HUDEP-2 (cell line): ENCODE measurements around the gene CLDN19.

Experiments
- DNase-seq, 76 experiments: peaks; one replicate each; lab custom pipeline; 2025; ENCODE audit not compliant: unreplicated experiment in 76 of 76; lab: John Stamatoyannopoulos, UW

CLDN19 gene

DNA sequence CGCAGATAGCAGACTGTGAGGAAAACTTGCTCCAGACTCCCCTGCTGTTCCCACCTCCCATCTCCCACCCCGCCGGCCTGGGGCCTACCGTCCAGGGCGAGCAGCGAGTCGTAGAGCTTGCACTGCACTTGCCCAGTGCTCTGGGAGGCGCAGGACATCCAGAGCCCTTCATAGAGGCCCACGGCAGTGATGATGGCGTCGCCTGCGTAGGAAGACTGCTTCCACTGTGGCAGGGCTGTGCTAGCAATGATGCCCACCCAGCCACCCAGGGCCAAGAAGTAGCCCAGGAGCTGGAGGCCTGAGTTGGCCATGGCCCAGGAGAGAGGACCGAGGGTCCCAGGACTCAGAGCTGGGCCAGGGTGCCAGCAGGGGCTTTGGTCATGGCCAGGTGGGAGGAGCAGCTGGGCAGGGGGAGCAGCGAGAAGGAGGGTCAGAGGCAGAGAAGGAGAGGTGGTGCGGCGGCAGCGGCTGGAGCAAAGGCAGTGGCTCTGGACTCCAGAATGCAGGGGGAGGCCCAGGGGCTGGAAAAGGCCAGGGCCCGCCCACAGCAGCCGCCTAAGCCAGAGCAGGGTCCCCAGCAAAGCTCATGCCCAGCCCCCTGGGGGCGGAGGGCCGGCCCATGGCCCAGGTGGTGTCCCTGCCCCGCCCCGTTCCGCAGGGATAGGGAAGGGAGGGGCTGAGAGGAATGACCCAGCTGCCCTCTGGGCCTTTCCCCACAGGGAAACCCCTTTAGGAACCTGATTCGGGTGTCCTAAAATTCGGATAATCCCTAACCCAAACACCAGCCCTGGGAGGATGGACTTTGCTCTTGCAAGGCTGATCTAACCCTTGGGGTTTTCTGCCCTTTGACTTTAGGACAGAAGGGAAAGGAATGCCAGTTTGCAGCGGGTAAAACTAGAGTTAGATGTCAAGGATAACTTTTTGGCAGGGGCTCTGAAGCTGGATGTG, at the start of gene CLDN19:
Gene CLDN19, minus strand, starts transcription at position 484 of the 948 bp plus-strand sequence. Its CDS starts 173 bp downstream, at position 311.
- DNase-seq, result no peak

DNA sequence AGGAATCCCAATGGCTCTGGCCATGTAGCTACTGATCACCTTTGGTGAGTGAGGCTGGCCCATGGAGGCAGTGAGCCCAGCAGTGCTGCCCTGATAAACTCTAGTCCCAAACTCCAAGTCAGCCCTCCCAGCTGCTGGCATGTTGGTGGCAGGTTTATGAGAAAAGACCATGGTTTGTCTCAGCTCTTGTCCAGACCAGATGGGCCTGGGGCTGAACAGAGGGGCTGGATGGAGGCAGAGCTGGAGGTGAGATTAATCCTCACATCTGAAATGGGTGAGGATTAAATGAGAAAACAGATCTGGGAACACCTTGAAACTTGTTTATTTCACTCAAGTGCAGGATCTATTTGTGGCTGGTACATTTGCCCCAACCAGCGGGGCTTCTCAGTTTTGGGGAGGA, 48.0 kb upstream of the CLDN19 start:
- DNase-seq, result no peak

DNA sequence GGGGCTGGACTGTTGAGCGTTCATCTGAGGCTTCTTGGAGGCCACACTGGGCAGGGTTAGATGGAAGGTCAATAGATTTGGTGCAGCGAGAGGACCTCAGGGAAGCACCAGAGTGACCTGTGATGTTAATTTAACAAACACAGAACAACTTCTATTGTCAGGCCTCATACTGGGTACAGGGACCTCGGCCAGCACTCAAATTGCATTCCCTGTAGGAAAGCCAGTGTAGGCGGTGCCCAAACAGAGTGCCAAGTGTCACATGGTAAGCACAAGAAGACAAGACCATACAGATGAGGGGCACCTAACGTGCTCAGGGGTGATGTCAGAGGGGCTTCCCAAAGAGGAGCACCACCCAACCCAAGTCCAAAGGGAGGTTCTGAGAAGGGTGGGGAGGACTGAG, 46.1 kb upstream of the CLDN19 start:
- no peak for DNase-seq

GRCh38 chr1:42784946-42785693, 45.1 kb upstream of the CLDN19 start, which contains the start of gene TMEM269:
Gene TMEM269 (plus strand): TSS chr1:42784991. CDS start chr1:42789894, 4,903 bp downstream.
- DNase-seq, result no peak

DNA sequence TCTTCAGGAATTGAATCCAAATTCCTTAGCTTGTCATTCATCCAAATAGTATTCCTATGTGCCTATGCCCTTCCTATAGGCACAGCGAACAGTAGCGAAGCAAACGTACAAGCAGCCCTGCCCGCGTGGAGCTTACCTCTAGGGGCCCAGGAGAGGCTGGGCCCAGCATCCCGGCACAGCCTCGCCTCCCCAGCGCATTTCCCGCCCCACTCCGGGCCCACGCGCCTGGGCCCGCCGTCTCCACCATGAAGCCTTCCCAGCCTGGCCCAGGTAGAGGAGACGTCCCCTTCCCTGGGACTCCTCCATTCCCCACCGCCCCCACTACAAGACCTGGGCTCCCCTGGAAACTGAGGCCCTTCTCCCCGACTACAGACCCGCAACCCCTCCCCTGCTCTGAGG, 44.5 kb upstream of the CLDN19 start:
- DNase-seq, result no peak

GRCh38 chr1:42783092-42783491, 43.1 kb upstream of the CLDN19 start:
- no peak for DNase-seq

DNA sequence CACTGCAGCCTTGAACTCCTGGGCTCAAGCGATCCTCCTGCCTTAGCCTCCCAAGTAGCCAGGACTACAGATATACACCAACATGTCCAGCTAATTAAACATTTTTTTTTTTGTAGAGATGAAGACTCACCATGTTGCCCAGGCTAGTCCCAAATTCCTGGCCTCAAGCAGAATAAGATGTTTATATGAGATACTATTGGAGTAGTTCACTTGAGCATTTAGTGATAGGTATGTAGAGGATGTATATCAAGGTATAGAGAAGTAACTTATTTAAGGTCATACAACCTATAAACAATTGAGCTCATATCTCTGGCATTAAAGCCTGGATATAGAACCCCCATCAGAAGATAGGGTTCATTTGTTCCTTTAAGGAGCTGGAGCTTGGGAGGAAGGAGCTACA, 40.1 kb upstream of the CLDN19 start:
- no peak for DNase-seq

- no peak for DNase-seq
Observed at GRCh38 chr1:42779725-42780124, 39.7 kb upstream of the CLDN19 start.

- peak in 41 of 76 experiments; percentile 4 to 60 (median 35) for DNase-seq
Observed at GRCh38 chr1:42777852-42778251, 37.8 kb upstream of the CLDN19 start.

DNA sequence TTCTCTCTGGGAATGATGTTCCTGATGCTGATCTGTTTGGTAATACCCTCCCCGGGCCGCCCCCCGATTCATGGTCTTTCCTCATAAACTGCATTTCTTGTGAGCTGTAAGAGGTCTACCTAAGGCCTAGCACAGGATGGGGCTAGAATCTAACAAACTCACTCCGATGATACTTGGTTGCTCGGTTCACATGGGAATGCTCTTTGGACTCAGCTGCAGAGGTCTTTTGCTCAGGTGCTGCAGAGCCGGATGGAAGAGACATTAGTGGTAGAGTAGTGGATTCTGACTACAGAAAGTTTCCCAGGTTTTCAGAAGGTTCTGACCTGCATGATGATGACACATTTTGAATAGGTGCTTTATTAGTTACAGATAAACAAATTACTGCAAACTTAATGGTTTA, 36.5 kb upstream of the CLDN19 start:
- DNase-seq, result no peak

DNA sequence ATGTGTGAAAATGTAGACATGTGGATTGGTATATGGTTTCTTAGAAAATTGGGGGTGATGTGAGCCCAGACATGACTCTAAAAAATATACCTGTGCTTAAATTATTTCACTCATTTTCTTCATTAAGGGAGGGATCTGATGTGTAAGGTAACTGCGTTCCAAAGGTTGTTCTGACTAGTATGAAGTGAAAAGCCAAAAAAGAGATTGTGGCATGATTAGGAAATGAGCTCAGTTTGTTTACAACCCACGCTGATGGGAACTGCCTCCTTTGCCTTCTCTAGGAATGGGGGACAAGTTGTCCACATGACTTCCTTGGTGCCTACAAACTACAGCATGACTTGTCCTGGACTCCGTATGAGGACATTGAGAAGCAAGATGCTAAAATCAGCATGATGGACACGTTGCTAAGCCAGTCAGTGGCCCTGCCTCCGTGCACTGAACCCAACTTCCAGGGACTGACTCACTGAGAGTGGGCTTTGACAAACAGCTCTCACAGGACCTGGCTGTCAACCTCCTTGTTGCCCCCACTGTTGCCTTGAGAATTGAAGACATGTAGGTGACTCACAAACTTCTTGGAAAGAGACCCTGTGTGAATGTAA, 35.0 kb upstream of the CLDN19 start:
- DNase-seq, result no peak

DNA sequence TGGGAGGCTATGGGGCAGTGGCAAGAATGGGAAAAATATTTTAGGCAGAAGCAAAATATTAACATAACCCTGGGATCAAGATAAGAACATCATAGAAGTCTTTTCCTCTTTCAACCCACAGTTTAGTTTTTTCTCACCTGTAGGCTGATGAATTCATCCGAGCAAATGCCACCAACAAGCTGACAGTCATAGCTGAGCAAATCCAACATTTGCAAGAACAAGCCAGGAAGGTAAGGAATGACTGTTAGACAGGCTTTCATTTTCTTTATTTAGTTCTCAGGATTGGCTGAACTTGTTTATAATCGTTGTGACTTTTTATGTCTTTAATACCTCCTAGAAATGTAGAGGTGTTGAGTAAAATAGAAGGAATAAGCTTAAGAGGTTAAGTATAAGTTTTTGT, 33.4 kb upstream of the CLDN19 start:
- DNase-seq, result no peak

DNA sequence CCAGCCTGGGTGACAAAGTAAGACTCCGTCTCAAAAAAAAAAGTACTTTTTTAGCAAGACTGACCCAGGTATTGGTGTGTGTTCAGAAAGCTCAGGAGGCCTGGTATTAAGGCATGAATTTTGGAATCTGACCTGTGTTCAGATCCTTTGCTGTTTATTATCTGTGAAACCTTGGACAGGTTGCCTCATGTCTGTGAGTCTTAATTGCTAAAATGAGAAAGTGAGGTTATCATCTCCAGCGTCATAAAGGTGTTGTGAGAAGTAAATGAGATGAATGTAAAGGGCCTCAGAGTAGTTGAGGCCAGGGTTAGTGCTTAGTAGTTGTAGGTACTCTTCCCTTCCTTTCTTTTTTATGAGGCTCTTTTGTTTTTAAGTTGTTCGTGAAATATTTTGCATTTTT, 29.8 kb upstream of the CLDN19 start:
- DNase-seq, result no peak

- DNase-seq, result no peak
Observed at GRCh38 chr1:42768172-42768571, 28.1 kb upstream of the CLDN19 start.

DNA sequence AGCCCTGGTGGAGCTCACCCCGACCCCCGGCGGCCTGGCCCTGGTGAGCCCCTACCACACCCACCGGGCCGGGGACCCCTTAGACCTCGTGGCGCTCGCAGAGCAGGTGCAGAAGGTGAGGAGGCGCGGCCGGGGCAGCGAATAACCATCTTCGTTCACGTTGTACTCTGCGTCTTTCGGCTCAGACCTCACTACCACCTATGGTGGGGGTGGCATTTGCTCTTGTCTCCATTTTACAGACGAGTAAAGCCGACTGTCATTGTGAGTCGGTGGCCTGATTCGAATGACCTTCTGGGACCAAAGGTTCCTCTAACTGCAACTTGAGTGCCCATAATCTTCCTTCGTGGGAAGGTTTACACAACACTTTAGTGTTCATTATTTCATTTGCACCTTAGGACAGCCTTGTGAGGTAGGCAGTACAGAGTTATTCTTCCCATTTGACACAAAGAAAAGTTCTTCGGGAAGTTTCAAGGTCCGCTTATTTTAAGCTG, 27.5 kb upstream of the CLDN19 start:
- DNase-seq, result peak in 8 of 76 experiments; percentile 18 to 74 (median 35)

- peak; percentile 60 to 99 (median 98) for DNase-seq
Observed at GRCh38 chr1:42766741-42767509, 26.9 kb upstream of the CLDN19 start, which contains the start of the genes C1orf50 and P3H1. Gene C1orf50 (plus strand): TSS chr1:42767249. CDS start chr1:42767312, 63 bp downstream. Gene P3H1 (minus strand): TSS chr1:42767028. CDS start chr1:42766971, 57 bp downstream.

DNA sequence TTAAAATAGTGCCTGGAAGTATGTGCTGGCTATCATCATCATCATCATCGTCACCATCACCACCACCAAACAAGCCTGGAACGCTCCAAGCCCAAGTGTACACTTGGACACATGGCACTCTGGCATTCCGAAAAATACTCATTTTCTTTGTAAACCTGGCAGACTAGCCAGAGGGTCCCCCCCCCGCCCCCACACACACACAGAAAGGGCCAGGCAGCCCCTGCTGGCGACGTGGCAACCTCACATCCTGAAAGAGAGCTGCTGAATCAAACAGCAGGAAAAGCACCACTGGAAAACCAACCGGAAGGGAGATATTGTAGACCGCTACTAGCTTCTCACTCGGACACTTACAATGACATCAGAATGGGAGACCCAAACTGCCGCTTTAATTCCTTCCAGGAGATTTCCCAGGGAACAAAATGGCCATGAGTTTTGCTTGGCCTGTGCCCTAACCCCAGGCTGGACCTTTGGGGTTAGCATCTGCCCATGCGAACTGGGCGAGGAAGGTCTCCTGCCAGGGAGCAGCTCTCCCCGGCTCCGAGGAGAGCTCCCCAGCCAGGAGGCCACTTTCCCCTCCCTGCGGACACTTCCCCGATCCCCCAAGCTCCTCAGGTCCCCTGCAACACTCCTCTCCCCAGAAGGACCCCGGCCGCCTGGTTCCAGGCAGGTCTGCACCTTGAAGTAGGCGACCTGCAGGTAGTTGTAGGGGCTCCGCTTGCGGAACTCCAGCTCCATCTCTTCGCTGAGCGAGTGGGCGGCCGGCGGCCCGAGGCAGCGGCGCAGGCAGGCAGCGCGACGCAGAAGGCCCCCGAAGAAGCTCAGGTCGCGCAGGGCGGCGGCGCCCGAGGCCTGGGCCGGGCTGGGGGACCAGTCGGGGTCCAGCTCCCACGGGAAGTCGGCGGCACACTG, 26.1 kb upstream of the CLDN19 start:
- peak in 20 of 76 experiments; percentile 8 to 44 (median 25) for DNase-seq

DNA sequence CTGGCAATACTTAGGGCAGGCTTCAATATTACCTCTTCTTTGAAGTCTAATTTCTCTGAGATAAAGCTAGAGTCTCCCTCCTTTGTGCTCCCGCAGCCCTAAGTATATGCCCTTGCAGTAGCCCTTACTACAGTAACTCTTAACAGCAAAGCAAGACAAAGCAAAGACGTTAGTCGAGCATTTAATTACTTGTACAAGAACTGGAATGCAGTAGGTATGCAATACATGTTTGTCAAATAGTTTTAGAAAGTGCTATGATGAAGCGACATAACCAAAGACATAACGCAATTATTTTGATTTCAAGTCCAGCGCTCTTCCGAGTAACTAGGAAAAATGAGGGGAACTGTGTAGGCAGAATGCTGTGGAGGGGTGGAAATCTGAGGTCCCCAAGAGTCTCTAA, 25.2 kb upstream of the CLDN19 start:
- DNase-seq, result no peak

DNA sequence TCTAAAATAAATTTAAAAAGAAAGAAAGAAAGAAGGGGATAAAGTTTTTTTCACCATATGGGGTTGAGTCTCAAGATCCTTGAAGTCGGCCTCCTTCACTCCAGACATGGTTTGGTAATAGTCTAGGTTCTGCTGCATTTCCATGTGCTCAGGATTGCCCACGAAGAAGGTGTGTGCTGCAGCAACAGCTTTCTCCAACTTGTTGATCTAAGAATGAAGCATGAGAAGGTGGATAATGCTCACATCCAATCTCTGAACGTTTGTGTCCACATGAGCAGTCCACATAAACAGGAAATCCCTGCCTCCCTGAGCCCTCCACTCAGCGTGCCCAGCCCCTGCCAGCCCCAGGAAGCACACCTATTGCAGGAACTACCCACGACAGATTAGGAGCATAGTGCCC, 22.2 kb upstream of the CLDN19 start:
- DNase-seq, result no peak
